ENCODE measurements around the gene FNDC8. TPM values are rescaled to one million over a fixed set of nuclear protein-coding genes. Genes with fewer than 3 reads are reported as not detected.
"Not testable (repeated sequence)": the region's sequence is repeated elsewhere in the genome, so short reads cannot be mapped to it uniquely, and the experiment has no call there.

Gene FNDC8
- total RNA-seq, 1 donor from 2014 or later: not detected

DNA sequence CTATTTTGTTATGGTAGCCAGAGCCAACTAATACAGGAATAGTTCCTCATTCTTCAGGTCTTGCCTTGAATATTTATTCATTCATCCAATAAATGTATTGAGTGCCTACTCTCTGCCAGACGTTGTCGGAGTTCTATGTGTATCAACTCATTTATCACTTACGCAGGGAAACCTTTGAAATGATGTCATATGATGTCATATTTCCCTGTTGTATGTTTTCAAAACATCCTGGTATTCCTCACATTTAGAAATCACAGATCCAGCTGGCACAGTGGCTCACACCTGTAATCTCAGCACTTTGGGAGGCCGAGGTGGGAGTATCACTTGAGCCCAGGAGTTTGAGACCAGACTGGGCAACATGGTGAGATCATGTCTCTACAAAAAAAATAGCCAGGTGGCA lies 23.4 kb downstream of the FNDC8 start:
- no peak for DNase-seq

DNA sequence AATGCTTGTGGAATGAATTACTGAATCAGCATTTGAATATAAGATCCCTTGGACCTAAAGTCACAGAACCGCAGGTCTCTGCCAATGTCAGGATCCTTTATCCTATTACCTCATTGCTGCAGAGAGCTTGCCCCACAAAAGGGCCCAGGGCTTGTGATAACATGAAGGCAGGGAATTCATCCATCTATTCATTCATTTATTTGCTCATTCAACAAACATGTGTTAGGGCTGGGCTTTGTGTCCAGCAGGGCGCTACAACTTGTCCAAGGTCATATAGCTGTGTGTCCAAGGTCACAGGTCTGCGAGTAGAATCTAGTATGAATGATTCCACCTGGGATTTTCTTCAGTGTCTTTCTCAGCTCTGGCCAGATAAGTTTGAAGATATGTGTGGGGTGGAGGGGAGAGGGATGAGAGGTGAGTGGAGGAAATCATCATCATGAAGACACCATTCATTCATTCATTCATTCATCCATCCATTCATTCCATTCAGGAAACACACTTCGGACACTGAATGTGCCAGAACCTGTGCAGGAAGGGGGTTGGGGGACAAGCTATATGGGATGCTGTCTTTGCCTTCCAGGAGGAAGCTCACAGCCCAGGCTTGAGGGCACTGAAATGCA lies 24.9 kb downstream of the FNDC8 start:
- no peak for DNase-seq

GRCh38 chr17:35147375-35147905 lies 26.0 kb downstream of the FNDC8 start, which contains the start of gene UNC45B:
Gene UNC45B (plus strand): TSS chr17:35147817. CDS start chr17:35148264, 447 bp downstream.
- no peak for DNase-seq

- DNase-seq: peak; percentile 20
Observed at GRCh38 chr17:35148144-35148543, 26.7 kb downstream of the FNDC8 start.

DNA sequence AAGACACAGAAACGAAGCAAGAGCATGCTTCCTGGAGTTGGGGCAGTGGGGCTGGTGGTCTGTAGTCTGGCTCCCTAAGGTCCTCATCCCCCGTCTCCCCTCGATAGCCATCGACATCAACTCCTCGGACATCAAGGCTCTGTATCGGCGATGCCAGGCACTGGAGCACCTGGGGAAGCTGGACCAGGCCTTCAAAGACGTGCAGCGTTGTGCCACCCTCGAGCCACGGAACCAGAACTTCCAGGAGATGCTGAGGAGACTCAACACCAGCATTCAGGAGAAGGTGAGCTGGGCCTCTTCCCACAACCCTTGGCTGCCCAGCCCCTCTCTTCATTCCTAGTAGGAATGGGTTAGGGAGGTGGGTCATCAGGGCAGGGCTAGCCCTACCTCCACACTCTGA lies 28.5 kb downstream of the FNDC8 start:
- DNase-seq: no peak

GRCh38 chr17:35151080-35151479 lies 29.7 kb downstream of the FNDC8 start:
- not testable (repeated sequence) for DNase-seq

GRCh38 chr17:35152421-35153140 lies 31.2 kb downstream of the FNDC8 start:
- DNase-seq: no peak

DNA sequence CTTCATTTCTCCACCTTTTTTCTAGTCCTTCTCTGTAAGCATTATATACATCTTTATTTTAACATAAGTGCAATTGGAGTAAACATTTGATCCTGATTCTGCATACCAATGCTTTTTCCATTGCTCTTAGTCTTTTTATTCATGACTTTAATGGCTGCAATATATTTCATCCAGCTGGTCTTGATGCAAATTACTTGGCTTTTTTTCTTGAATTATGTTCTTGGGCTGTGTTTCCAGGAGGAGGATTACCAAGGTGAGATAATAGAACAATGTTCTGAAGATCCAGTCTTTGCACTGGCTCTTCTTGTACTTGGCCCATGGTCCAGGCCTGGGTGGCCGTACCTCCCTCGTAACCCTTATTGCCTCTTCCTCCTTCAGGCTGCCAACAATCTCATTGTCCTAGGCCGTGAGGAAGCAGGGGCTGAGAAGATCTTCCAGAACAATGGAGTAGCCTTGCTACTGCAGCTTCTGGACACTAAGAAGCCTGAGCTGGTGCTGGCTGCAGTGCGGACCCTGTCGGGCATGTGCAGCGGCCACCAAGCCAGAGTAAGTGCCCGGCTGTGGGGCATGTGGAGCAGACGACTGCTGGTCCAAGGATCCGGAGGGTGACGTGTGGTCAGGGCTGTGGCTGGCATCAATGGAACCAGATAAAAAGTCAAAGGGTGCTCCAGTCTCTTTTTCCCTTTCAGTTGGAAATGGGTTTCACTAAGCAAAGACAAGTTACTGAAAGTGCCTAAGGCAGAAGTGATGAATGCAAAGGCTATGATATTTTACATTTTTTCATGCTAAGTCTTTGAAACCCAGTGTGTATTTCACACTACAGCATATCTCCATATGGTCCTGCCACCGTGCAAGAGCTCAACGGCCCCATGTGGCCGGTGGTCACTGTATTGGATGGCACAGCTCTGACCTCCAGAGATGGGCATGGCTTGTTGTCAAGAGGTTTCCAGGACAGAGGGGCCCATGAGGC lies 33.1 kb downstream of the FNDC8 start:
- DNase-seq: no peak

- no peak for DNase-seq
Observed at GRCh38 chr17:35155246-35155645, 33.8 kb downstream of the FNDC8 start.

- DNase-seq: no peak
Observed at GRCh38 chr17:35159940-35160339, 38.5 kb downstream of the FNDC8 start.

DNA sequence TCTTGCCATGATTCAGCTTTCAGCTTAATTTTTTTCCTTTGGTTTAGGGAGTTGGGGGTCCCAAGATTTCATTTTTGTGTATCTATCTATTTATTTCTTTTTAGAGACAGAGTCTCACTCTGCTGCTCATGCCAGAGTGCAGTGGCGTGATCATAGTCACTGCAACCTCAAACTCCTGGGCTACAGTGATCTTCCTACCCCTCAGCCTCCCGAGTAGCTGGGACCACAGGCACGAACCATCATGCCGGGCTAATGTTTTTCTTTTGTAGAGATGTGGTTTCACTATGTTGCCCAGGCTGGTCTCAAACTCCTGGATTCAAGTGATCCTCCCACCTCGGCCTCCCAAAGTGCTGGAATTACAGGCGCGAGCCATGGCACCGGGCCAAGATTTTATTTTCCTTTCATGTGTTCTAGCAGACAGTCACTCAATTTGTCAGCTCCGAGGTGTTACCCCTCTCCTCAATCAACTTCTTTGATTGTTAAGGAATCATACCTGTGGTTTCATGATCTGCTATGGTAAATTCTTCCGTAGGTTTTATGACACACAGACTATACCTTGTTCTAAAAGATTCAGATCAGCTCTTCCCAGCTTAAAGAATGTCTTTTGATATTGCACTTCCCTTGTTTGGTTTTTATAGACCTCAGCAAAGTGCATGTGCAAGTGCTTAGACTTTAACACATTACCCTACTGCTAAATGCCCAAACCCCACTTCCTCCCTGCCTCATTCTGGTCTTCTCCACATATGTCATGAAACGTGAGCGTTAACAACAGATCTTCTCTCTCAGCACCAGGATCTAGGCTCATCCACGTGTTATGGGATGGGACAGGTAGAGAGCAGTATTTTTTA lies 39.2 kb downstream of the FNDC8 start:
- no peak for DNase-seq

DNA sequence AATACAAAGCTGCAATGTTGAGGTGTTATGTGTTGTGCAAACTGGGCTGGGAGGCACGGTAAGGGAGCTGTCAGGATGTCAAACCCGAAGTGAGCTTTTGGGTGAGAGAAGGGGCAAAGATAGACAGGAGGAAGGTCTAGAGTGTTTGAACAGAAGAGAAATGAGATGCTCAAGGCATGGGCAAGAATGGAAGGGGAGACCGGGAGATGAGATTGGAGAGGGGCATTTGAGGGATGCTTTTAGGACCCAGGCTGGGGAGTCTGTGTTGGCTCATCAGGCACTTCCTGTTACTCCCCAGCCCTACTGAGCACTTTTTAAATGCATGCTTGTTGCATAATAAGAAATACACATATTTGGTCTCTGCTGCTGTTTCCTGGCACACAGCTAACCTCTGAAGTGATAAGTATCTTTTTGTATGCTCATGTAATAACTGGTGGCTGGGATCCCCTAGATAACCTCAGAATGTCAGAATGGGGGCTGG lies 39.9 kb downstream of the FNDC8 start:
- no peak for DNase-seq

DNA sequence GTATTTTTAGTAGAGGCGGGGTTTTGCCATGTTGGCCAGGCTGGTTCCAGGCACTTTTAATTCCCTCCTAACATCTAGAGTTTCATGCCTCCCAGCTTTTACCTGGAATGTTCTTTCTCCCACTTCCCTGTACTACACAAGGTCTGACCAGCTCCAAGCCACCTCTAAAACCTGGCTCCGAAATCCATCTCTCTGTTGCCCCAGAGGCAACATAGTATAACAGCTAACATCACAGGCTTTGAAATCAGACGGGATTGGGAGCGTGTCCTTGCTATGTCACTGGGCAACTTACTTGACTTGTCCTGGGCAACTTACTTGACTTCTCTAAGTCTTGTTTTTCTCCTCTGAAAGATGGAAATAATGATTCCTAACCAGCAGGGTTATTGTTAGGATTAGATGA lies 41.3 kb downstream of the FNDC8 start:
- no peak for DNase-seq

GRCh38 chr17:35163886-35164285 lies 42.5 kb downstream of the FNDC8 start:
- DNase-seq: no peak

GRCh38 chr17:35164716-35165115 lies 43.3 kb downstream of the FNDC8 start:
- DNase-seq: no peak

DNA sequence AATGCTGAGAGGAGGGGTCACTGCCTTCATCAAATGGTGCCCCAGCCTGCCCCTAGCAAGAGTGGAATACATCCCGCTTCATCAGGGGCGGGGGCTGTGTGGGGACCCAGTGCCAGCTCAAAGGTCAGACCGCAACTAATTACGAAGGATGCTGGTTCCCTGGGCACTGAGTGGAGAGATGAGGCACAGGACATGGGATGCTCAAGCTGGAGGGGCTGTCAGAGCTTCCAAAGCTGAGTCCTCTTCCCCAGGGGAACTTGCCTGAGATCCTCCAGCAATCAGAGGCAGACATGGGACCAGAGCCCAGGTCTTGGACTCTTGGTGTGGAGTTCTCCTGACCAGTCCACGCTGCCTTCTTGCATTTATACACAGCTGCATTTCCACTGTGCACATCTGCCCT lies 45.1 kb downstream of the FNDC8 start:
- no peak for DNase-seq

- DNase-seq: no peak
Observed at GRCh38 chr17:35167046-35167445, 45.6 kb downstream of the FNDC8 start.

GRCh38 chr17:35167666-35168065 lies 46.3 kb downstream of the FNDC8 start:
- peak; percentile 33 for DNase-seq

DNA sequence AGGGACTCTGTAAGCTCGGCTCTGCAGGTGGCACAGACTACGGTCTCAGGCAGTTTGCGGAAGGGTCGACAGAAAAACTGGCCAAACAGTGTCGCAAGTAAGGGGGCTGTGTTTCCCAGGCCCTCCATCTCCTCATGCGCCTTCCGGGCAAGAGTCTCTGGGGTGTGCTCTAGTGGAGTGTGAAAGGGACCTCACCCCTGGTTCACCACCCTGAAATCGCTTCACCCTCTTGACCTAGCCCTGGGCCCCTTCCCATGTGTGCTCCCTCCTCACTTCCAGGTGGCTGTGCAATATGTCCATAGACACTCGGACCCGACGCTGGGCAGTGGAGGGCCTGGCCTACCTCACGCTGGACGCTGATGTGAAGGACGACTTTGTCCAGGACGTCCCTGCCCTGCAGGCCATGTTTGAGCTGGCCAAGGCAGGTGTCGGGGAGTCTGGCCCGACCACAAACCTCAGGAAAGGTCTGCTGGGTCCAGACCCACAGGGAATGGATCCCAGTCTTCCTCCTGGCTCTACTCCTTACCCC lies 48.5 kb downstream of the FNDC8 start:
- no peak for DNase-seq

DNA sequence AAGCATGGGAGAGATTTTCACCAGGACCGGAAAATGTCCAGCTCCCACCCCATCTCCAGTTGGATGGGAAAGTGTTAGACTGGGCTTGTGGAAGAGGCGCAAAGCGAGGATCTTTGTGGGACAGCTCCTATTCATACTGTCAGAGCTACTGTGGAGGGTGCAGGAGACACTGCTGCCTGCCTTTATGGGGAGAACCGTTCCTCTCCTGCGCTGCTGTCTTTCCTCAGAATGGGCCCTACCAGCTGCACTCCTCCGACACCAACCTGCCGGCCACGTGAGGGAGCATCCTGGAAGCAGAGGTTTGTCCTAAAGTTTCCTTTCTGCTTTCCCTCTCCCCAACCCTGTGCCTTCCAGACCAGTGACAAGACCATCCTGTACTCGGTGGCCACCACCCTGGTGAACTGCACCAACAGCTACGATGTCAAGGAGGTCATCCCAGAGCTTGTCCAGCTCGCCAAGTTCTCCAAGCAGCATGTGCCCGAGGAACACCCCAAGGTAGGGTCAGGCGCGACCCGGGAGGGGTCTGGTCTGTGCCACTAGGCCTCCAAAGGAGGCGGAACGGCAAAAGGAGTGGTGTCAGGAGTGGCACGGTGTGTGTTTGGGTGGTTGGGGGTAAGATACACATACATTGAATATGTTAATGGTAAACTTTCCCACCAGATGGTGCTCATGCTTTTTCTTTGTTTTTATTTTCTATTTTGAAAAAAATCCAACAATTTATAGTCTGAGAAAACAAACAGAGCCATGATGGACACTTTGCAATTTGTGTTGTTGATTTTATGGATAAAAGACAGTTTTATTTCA lies 49.8 kb downstream of the FNDC8 start:
- DNase-seq: peak; percentile 63

GRCh38 chr17:35171834-35172233 lies 50.4 kb downstream of the FNDC8 start:
- peak; percentile 41 for DNase-seq
